ENCODE data around the gene PHYKPL.

- TF ChIP-seq CTCF (IDR thresholded peaks at IDR 0.05) (no peak), POLR2A (IDR thresholded peaks at IDR 0.05) (no peak), EP300 (IDR thresholded peaks at IDR 0.05) (no peak)
Measured at GRCh38 chr5:178170455-178170854, 62.1 kb downstream of the PHYKPL start.
